Omental fat pad (tissue), 4 donors: ENCODE data around the gene UPF3B. TPM values are rescaled to one million over a fixed set of nuclear protein-coding genes. Genes with fewer than 3 reads are reported as not detected.

Experiments
- ATAC-seq: fragments of 150-250 bp; one replicate; pipeline ENCODE4 v1.9.1; 2016; ENCODE audit warnings: mild to moderate bottlenecking, moderate library complexity; ENCODE audit not compliant: low FRiP score
- DNase-seq: peaks from one replicate; pipeline ENCODE4 v3.0.0-alpha.2; 2019; ENCODE audit warnings: low spot score
- CTCF ChIP-seq, 3 donors: fragments of 450-650 bp; IDR thresholded peaks; one replicate each; pipeline ENCODE4 v1.5.1; 2016 to 2017; ENCODE audit warnings: antibody characterized with exemption in 3 of 3, mild to moderate bottlenecking in 3 of 3, moderate library complexity in 2 of 3
- small RNA-seq: library from RNA; depleted of rRNA; stranded (forward); fragments of <200 nt; gene quantifications from one replicate; pipeline ENCODE3, GENCODE V24; 2016
- total RNA-seq, 4 donors: library from RNA; depleted of rRNA; stranded (reverse); fragments of >200 nt; gene quantifications; one replicate each; pipeline ENCODE4 v1.1.0, GENCODE V29; 2016

UPF3B gene
- total RNA-seq, 4 donors from 2014 or later = 3.4 to 4.4 (median 4.0) TPM

GRCh38 chrX:119784747-119785446 is 67.9 kb downstream of the UPF3B start:
- DNase-seq (no peak), ATAC-seq (no peak)
- no peak for TF ChIP-seq CTCF (IDR thresholded peaks at IDR 0.05)

Small RNA genes within 50 kb of the gene (small RNA-seq; reads per million reads assigned to genes)
- not detected for gene SNORA69

Other genes with a start within 250 kb of the UPF3B start
- gene NKRF, start 246.5 kb downstream of the UPF3B start, total RNA-seq = 10 to 100 TPM in 1 of 4 donors, 1 to 10 TPM in 3; 4.5 to 10.9 (median 8.0) TPM
- 10 to 100 TPM; 13.9 to 19.2 (median 17.8) TPM for gene SEPTIN6, start 159.8 kb downstream of the UPF3B start, total RNA-seq
- 1 to 10 TPM in 1 of 4 donors, under 1 TPM in 2, not detected in 1; 0.72 to 1.1 (median 0.79) TPM for gene SOWAHD, start 94.4 kb downstream of the UPF3B start, total RNA-seq
- 1,000 to 10,000 TPM; 5,321 to 8,187 (median 6,468) TPM for gene RPL39, start 61.3 kb downstream of the UPF3B start, total RNA-seq
- 10 to 100 TPM in 2 of 4 donors, 1 to 10 TPM in 2; 7.1 to 19.7 (median 10.5) TPM for gene RNF113A, start 18.8 kb upstream of the UPF3B start, total RNA-seq
- 10 to 100 TPM; 47.0 to 78.5 (median 56.8) TPM for gene NDUFA1, start 18.9 kb upstream of the UPF3B start, total RNA-seq
- gene AKAP14, start 42.9 kb upstream of the UPF3B start, total RNA-seq = not detected
- 10 to 100 TPM in 1 of 4 donors, 1 to 10 TPM in 3; 3.1 to 10.7 (median 4.0) TPM for gene NKAP, start 90.8 kb upstream of the UPF3B start, total RNA-seq
- not detected for gene RHOXF2B, start 224.7 kb upstream of the UPF3B start, total RNA-seq